CD14-positive monocyte (primary cell): ENCODE results near the gene HOXD12. TPM values are rescaled to one million over a fixed set of nuclear protein-coding genes. Genes with fewer than 3 reads are reported as not detected.
A peak's percentile ranks its signal among the peaks of the same experiment; 100 is the strongest.

Experiments
- DNase-seq, 3 donors: peaks; one replicate each; pipeline ENCODE4 v3.0.0-alpha.2; 2011 to 2022
- H2AFZ ChIP-seq: 2 replicates; pipeline ENCODE4 v1.6.0; 2012; ENCODE audit warnings: mild to moderate bottlenecking, low read depth, low read length, inconsistent platforms; ENCODE audit not compliant: insufficient read depth, poor library complexity, severe bottlenecking
- H3K27ac ChIP-seq, 2 donors: 1 replicate in 1 of 2; 2 replicates in 1 of 2; pipeline ENCODE4 v1.5.1; 2012 to 2013; ENCODE audit warnings: low read length in 2 of 2, control low read depth in 1 of 2, inconsistent platforms in 1 of 2, low read depth in 1 of 2, mild to moderate bottlenecking in 1 of 2
- H3K27me3 ChIP-seq, 2 donors: one replicate each; pipeline versions ENCODE4 v1.6.0 to v1.6.1; 2011 to 2013; ENCODE audit warnings: low read length in 2 of 2; ENCODE audit not compliant: control insufficient read depth in 2 of 2, insufficient read depth in 2 of 2
- H3K36me3 ChIP-seq, 2 donors: replicated peaks in 1 of 2; 1 replicate in 1 of 2; 2 replicates in 1 of 2; pipeline versions ENCODE4 v1.5.1 to v1.6.1; 2012 to 2013; ENCODE audit warnings: low read length in 2 of 2, control low read depth in 1 of 2, inconsistent platforms in 1 of 2, mild to moderate bottlenecking in 1 of 2; ENCODE audit not compliant: insufficient read depth in 2 of 2, control insufficient read depth in 1 of 2
- H3K4me1 ChIP-seq, 2 donors: 1 replicate in 1 of 2; 2 replicates in 1 of 2; pipeline versions ENCODE4 v1.5.1 to v1.6.1; 2012 to 2013; ENCODE audit warnings: low read length in 2 of 2, control low read depth in 1 of 2, inconsistent platforms in 1 of 2, mild to moderate bottlenecking in 1 of 2, moderate library complexity in 1 of 2; ENCODE audit not compliant: insufficient read depth in 2 of 2, control insufficient read depth in 1 of 2
- H3K4me2 ChIP-seq: replicated peaks from 2 replicates; pipeline ENCODE3; 2012; ENCODE audit warnings: low read length, moderate library complexity, mild to moderate bottlenecking; ENCODE audit not compliant: poor library complexity, severe bottlenecking; ENCODE audit errors: extremely low read depth
- H3K4me3 ChIP-seq, 3 experiments: fragments of 200-600 bp in 1 of 3; sonication (generic) in 1 of 3; replicated peaks in 1 of 3; 1 replicate in 2 of 3; 2 replicates in 1 of 3; pipeline ENCODE4 v1.5.1; 2011 to 2013; ENCODE audit warnings: low read length in 3 of 3, mild to moderate bottlenecking in 3 of 3, control low read depth in 2 of 3, low read depth in 2 of 3, inconsistent platforms in 1 of 3, moderate library complexity in 1 of 3
- H3K79me2 ChIP-seq: 2 replicates; pipeline ENCODE4 v1.6.0; 2012; ENCODE audit warnings: mild to moderate bottlenecking, control low read depth, inconsistent platforms, low read length, moderate library complexity; ENCODE audit not compliant: insufficient read depth
- H3K9ac ChIP-seq: 2 replicates; pipeline ENCODE4 v1.6.0; 2017; ENCODE audit warnings: low read length, mild to moderate bottlenecking; ENCODE audit not compliant: insufficient read depth, poor library complexity, severe bottlenecking
- H3K9me3 ChIP-seq, 2 donors: replicated peaks in 1 of 2; 1 replicate in 1 of 2; 2 replicates in 1 of 2; pipeline versions ENCODE4 v1.5.1 to v1.6.1; 2012 to 2013; ENCODE audit warnings: low read length in 2 of 2, control low read depth in 1 of 2; ENCODE audit not compliant: control insufficient read depth in 1 of 2, insufficient read depth in 1 of 2
- H4K20me1 ChIP-seq: 2 replicates; pipeline ENCODE4 v1.6.0; 2012; ENCODE audit warnings: mild to moderate bottlenecking, low read length, control low read depth, moderate library complexity; ENCODE audit not compliant: insufficient read depth
- H3K27ac Mint-ChIP-seq, 7 donors: one replicate each; pipeline ENCODE4 v1.8.0; 2020; ENCODE audit warnings: mild to moderate bottlenecking in 7 of 7, mixed read lengths in 7 of 7, moderate library complexity in 6 of 7, inconsistent platforms in 2 of 7
- H3K27me3 Mint-ChIP-seq, 3 donors: one replicate each; pipeline ENCODE4 v1.8.0; 2021 to 2022; ENCODE audit warnings: low read depth in 3 of 3, mild to moderate bottlenecking in 3 of 3, mixed read lengths in 3 of 3, moderate library complexity in 3 of 3, inconsistent platforms in 1 of 3
- H3K36me3 Mint-ChIP-seq, 2 donors: one replicate each; pipeline ENCODE4 v1.8.0; 2020; ENCODE audit warnings: mixed read lengths in 2 of 2, inconsistent platforms in 1 of 2, mild to moderate bottlenecking in 1 of 2
- H3K4me1 Mint-ChIP-seq: one replicate; pipeline ENCODE4 v1.8.0; 2020; ENCODE audit warnings: mild to moderate bottlenecking, mixed read lengths
- H3K4me3 Mint-ChIP-seq, 2 donors: one replicate each; pipeline ENCODE4 v1.8.0; 2020; ENCODE audit warnings: mild to moderate bottlenecking in 2 of 2, mixed read lengths in 2 of 2, moderate library complexity in 1 of 2
- H3K9me3 Mint-ChIP-seq, 7 donors: one replicate each; pipeline ENCODE4 v1.8.0; 2020 to 2022; ENCODE audit warnings: mixed read lengths in 7 of 7, mild to moderate bottlenecking in 6 of 7, moderate library complexity in 6 of 7, inconsistent platforms in 2 of 7
- WGBS: methylation state at CpG from one replicate; pipeline ENCODE4 v1.1.5; 2013; ENCODE audit warnings: missing lambda C conversion rate; ENCODE audit not compliant: insufficient coverage; 5-methylcytosine and 5-hydroxymethylcytosine counted together
- intact Hi-C, 2 donors: fragments of 100-400 bp; cut with micrococcal nuclease; formaldehyde crosslinking; loops; one replicate each; pipeline versions ENCODE4 v1.15.0 to v1.15.1; 2023
- polyA plus RNA-seq, 3 donors: library from polyadenylated mRNA; depleted of rRNA in 1 of 3; unstranded in 2 of 3; stranded (reverse) in 1 of 3; fragments of 300-500 nt in 2 of 3; fragments of >200 nt in 1 of 3; fragmentation: Illumina TruSeq in 2 of 3; gene quantifications; 1 replicate in 2 of 3; 2 replicates in 1 of 3; pipeline ENCODE4 v1.2.3, GENCODE V29; 2012 to 2021
- TF ChIP-seq, protein P1 (sequence below): fragments of 200-600 bp; IDR thresholded peaks from one replicate; pipeline ENCODE4 v1.8.0; 2022; ENCODE audit warnings: antibody characterized with exemption, mild to moderate bottlenecking

Gene HOXD12
- polyA plus RNA-seq, 3 donors: not detected

DNA sequence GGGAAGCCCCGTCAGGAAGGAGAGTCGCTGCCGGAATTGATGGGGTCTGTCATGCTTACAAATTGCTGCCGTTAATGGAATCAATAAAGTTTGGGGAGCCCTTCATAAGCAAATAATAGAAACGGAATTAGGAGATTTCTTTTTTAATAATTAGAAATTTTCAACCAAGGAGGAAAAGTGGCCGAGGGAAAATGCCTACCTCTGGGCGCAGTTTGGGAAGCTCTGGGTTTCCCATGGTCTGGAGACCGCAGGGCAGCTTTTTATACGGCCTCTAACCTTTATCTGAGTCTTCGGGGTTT is 17.1 kb upstream of the HOXD12 start:
- peaks cover 10 to 59% (median 36%) of the 10 kb centered on the region in 7 donors for H3K9me3 Mint-ChIP-seq
- peaks cover 32% of the 10 kb centered on the region for H3K4me1 Mint-ChIP-seq
- intact Hi-C loops: loop anchor here in 1 of 2 donors (5.0 kb wide), 1 partner anchor 40 kb away; the partner anchor contains the start of gene HOXD9
- peaks cover 91 to 96% (median 92%) of the 10 kb centered on the region in 3 donors for H3K27me3 Mint-ChIP-seq
- H3K9ac ChIP-seq: no peak overlapping the region
- peaks cover 8 to 19% of the 10 kb centered on the region in 2 donors for H3K36me3 Mint-ChIP-seq
- peaks cover 91 to 96% of the 10 kb centered on the region in 2 donors for H3K27me3 ChIP-seq
- no peak overlapping the region for H3K4me3 ChIP-seq
- H3K4me1 ChIP-seq: peaks cover 0 to 20% of the 10 kb centered on the region in 2 donors
- H3K9me3 ChIP-seq: peaks cover 8 to 85% of the 10 kb centered on the region in 2 donors
- no peaks in the 10 kb centered on the region for H3K36me3 ChIP-seq
- TF ChIP-seq, protein P1, sequence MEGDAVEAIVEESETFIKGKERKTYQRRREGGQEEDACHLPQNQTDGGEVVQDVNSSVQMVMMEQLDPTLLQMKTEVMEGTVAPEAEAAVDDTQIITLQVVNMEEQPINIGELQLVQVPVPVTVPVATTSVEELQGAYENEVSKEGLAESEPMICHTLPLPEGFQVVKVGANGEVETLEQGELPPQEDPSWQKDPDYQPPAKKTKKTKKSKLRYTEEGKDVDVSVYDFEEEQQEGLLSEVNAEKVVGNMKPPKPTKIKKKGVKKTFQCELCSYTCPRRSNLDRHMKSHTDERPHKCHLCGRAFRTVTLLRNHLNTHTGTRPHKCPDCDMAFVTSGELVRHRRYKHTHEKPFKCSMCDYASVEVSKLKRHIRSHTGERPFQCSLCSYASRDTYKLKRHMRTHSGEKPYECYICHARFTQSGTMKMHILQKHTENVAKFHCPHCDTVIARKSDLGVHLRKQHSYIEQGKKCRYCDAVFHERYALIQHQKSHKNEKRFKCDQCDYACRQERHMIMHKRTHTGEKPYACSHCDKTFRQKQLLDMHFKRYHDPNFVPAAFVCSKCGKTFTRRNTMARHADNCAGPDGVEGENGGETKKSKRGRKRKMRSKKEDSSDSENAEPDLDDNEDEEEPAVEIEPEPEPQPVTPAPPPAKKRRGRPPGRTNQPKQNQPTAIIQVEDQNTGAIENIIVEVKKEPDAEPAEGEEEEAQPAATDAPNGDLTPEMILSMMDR: no peak
- no peak overlapping the region for H3K4me2 ChIP-seq
- DNase-seq: no peak
- peak overlapping the region in 1 of 2 donors; percentile 85 for H3K4me3 Mint-ChIP-seq
- H3K27ac ChIP-seq: no peak overlapping the region
- no peak overlapping the region for H2AFZ ChIP-seq
- no peaks in the 10 kb centered on the region for H4K20me1 ChIP-seq
- H3K27ac Mint-ChIP-seq: no peak overlapping the region
- 0% methylated on average over 1 of the region's 10 CpGs for WGBS
- no peaks in the 10 kb centered on the region for H3K79me2 ChIP-seq

DNA sequence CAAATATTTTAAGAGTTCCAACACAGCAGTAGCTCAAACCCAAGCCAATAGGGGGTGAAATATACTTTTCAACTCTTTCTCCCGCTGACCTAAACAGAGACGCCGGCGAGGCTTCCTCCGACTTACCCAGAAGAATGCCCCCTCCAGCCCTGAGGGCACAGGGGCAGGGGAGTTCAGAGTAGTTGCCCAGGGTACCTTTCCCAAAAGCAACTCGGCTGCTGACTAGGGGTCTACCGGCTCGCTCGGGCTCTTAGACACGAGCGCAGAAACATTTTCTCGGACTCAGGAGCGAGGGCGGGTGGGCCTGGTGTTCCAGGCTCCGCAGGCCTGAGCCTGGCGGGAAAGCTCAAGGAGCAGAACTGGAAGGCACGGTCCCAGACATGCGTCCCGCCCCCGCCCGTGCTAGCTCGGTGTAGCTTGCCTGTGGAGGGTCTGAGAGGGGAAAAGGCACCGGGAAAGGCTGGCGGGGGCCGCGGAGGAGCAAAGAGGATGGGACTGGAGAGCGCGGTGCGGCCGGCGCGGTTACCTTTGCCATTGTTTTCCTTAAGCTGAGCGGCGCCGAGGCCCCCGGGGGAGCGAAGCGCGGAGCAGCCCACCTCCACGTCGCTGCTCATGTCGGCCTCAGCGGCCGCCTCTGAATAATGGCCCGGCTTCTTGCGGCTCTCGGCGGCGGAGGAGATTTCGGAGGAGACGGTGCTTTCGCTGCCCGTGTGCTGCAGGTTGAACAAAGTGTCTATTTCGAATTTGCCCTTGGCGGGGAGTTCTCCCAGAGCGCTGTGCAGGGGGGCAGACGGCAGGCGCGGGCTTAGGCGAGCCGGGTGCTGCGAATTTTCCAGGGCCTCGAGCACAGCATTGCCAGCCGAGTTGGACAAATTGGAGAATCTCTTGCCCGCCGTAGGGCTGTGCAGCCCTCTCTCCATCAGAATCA is 16.5 kb upstream of the HOXD12 start:
- peaks cover 10 to 65% (median 36%) of the 10 kb centered on the region in 7 donors for H3K9me3 Mint-ChIP-seq
- intact Hi-C loops: loop anchor here in 1 of 2 donors (5.0 kb wide), 1 partner anchor 39 kb away; the partner anchor contains the start of gene HOXD9
- H3K27me3 ChIP-seq: peaks cover 94 to 96% of the 10 kb centered on the region in 2 donors

More for the DNA sequence above, 16.5 kb upstream of the HOXD12 start:
- Histone ChIP-seq H3K79me2 (no peaks in the 10 kb centered on the region), H4K20me1 (no peaks in the 10 kb centered on the region), H3K4me1 (peaks cover 3 to 25% of the 10 kb centered on the region in 2 donors), H3K4me3 (no peak overlapping the region), H3K4me2 (no peak overlapping the region), H3K27ac (no peak overlapping the region), H2AFZ (no peak overlapping the region), H3K9me3 (peaks cover 8 to 89% of the 10 kb centered on the region in 2 donors), H3K9ac (no peak overlapping the region), H3K36me3 (no peaks in the 10 kb centered on the region)
- H3K27me3 Mint-ChIP-seq: peaks cover 95 to 97% (median 95%) of the 10 kb centered on the region in 3 donors
- no peak for DNase-seq
- TF ChIP-seq, protein P1: no peak
- WGBS: 6% methylated on average over 65 of the region's 66 CpGs
- no peak overlapping the region for H3K27ac Mint-ChIP-seq
- peaks cover 35% of the 10 kb centered on the region for H3K4me1 Mint-ChIP-seq
- peaks cover 8 to 19% of the 10 kb centered on the region in 2 donors for H3K36me3 Mint-ChIP-seq
- peak overlapping the region in 1 of 2 donors; percentile 85 for H3K4me3 Mint-ChIP-seq
